ENCODE data around the gene PTPRF.

DNA sequence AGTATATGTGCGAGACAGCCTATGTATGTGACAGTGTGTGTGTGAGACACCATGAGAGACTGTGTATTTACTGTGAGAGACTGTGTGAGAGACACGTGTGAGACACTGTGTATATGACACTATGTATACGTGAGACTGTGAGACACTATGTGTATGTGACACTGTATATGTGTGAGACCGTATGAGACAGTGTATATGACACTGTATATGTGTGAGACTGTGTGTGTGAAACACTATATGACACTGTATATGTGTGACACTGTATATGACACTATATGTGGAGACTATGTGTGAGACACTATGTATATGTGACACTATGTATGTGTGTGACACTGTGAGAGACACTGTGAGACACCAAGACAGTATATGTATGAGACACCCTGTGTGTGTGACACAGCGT, 66.3 kb downstream of the PTPRF start:
- TF ChIP-seq, protein P1, sequence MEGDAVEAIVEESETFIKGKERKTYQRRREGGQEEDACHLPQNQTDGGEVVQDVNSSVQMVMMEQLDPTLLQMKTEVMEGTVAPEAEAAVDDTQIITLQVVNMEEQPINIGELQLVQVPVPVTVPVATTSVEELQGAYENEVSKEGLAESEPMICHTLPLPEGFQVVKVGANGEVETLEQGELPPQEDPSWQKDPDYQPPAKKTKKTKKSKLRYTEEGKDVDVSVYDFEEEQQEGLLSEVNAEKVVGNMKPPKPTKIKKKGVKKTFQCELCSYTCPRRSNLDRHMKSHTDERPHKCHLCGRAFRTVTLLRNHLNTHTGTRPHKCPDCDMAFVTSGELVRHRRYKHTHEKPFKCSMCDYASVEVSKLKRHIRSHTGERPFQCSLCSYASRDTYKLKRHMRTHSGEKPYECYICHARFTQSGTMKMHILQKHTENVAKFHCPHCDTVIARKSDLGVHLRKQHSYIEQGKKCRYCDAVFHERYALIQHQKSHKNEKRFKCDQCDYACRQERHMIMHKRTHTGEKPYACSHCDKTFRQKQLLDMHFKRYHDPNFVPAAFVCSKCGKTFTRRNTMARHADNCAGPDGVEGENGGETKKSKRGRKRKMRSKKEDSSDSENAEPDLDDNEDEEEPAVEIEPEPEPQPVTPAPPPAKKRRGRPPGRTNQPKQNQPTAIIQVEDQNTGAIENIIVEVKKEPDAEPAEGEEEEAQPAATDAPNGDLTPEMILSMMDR (IDR thresholded peaks at IDR 0.05), result no peak
- no peak for TF ChIP-seq POLR2A (IDR thresholded peaks at IDR 0.05)

Measured in lower leg skin (tissue), 3 donors.